ENCODE measurements around the gene LVRN.
"Not testable (repeated sequence)": the region's sequence is repeated elsewhere in the genome, so short reads cannot be mapped to it uniquely, and the experiment has no call there.

LVRN gene, protein sequence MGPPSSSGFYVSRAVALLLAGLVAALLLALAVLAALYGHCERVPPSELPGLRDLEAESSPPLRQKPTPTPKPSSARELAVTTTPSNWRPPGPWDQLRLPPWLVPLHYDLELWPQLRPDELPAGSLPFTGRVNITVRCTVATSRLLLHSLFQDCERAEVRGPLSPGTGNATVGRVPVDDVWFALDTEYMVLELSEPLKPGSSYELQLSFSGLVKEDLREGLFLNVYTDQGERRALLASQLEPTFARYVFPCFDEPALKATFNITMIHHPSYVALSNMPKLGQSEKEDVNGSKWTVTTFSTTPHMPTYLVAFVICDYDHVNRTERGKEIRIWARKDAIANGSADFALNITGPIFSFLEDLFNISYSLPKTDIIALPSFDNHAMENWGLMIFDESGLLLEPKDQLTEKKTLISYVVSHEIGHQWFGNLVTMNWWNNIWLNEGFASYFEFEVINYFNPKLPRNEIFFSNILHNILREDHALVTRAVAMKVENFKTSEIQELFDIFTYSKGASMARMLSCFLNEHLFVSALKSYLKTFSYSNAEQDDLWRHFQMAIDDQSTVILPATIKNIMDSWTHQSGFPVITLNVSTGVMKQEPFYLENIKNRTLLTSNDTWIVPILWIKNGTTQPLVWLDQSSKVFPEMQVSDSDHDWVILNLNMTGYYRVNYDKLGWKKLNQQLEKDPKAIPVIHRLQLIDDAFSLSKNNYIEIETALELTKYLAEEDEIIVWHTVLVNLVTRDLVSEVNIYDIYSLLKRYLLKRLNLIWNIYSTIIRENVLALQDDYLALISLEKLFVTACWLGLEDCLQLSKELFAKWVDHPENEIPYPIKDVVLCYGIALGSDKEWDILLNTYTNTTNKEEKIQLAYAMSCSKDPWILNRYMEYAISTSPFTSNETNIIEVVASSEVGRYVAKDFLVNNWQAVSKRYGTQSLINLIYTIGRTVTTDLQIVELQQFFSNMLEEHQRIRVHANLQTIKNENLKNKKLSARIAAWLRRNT

GRCh38 chr5:115962239-115962564, at the start of gene LVRN:
Gene LVRN (plus strand): TSS chr5:115962475. CDS start chr5:115962618, 143 bp downstream.
- DNase-seq, result no peak

DNA sequence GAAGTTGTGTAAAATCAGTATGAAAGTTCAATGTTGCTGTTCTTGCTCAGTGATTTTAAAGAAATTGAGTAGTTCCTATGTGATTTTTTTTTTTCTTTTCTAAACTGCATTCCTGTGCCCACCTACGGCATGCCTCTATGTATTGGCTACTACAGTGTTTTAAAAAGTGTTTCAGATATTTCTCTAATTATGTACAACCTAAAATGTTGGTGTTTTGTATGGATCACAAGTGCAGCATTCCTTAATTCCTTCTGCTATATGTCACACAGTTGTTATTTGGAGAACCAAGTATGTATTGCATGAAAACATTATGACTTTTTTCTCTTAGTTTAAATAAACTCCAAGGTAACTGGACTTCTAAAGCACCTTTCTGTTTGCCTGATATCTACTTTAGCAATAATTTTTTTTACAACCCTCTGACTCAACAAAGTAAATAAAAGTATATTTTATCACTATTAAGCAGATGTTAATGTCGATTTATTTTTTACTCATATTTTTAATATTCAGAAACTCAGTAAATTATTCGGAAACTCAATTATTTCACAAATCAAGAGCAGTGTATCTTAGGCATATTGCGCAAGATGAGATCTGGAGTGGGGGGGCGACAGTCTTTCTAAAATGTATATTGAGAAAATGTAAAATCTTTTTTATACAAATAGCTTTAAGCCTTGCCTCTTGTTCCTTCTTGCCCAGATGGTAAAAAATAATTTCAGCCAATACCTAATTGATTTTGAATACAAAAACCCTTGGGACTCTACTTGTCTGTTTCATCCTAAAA, 48.5 kb upstream of the LVRN start:
- not testable (repeated sequence) for DNase-seq

- no peak for DNase-seq
These were observed 42.0 kb upstream of the LVRN start for GRCh38 chr5:115920171-115920725.

DNA sequence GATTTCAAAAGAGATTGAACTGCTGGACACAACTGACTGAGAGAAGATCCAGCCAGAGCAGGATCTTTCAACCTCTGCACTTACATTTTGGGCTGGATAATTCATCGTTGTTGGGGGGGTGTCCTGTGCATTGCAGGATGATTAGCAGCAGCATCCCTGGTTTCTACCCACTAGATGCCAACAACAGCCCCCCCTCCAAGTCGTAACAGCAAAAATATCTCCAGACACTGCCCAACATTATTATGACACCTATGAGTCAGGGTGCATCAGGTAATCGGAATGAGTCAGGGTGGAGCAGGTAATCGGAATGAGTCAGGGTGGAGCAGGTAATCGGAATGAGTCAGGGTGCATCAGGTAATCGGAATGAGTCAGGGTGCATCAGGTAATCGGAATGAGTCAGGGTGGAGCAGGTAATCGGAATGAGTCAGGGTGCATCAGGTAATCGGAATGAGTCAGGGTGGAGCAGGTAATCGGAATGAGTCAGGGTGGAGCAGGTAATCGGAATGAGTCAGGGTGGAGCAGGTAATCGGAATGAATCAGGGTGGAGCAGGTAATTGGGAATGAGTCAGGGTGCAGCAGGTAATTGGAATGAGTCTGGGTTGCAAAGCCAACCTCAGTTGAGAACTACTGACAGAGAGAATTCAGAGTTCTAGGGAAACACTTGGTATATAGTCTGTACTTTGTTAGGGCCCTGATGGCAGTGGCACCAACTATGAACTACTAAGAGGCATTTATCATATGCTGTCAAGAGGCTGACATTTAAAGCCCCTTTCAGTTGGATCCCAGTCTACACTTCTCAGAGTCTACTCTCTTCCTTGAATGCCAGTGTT, 33.5 kb upstream of the LVRN start:
- not testable (repeated sequence) for DNase-seq

DNA sequence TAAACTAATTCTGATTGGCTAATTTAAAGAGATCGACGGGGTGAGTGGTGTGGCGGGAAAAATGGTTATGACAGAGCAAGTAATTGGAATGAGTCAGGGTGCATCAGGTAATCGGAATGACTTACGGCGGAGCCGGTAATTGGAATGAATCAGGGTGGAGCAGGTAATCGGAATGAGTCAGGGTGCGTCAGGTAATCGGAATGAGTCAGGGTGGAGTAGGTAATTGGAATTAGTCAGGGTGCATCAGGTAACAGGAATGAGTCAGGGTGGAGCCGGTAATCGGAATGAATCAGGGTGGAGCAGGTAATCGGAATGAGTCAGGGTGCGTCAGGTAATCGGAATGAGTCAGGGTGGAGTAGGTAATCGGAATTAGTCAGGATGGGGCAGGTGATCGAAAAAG, 32.1 kb upstream of the LVRN start:
- DNase-seq, result not testable (repeated sequence)

- DNase-seq, result no peak
These were observed 31.5 kb upstream of the LVRN start for GRCh38 chr5:115930630-115931337.

- DNase-seq, result no peak
These were observed 29.3 kb upstream of the LVRN start for GRCh38 chr5:115932991-115933390.

DNA sequence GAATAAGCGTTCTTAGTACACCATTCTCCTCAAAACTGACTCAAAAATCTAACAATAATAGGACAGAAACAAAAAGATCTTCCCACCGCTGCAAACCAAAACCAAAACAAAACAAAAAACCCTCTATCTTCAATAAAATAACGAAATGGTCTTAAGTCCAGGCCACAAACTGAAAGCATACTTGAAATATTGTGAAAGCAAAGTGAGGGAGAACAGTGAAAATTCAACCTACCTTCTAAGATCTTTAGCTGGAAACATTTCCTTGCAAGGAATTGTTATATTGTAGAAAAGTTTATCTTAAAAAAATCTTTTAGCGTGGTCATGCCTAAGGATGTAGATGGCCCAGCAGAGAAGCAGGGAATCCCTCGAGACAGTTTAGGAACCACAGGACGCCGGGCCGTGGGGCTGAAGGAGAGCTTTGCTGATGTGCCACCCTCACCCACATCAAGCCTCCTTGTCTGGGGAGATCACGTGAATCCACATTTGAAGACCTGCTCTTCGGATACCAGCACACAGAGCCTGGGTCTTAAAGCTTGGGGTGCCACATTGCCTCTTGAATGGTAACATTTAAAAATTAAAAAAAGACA, 27.8 kb upstream of the LVRN start:
- DNase-seq, result no peak

- no peak for DNase-seq
These were observed 26.2 kb upstream of the LVRN start for GRCh38 chr5:115936031-115936430.

DNA sequence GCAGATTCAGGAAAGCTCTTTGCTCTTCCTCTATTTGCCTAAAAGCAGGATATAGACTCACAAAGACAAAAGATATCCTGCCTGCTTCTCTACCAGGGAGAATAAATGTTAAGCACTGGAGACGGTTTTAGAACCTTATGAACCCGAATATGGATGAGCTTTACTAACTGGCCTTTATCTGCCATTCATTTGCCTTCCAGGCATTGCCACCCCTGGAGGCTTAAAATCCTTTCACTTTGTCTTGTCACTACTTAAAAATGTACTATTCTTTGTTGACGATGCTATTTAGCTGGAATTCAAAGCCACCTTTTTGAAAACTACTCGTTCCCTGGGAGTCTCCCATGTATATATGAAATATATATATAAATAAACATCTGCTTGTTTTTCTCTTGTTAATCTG, 23.2 kb upstream of the LVRN start:
- DNase-seq, result no peak

GRCh38 chr5:115940080-115940810, 22.0 kb upstream of the LVRN start:
- no peak for DNase-seq

GRCh38 chr5:115941051-115941675, 21.1 kb upstream of the LVRN start:
- no peak for DNase-seq

- DNase-seq, result no peak
These were observed 17.8 kb upstream of the LVRN start for GRCh38 chr5:115944501-115944900.

DNA sequence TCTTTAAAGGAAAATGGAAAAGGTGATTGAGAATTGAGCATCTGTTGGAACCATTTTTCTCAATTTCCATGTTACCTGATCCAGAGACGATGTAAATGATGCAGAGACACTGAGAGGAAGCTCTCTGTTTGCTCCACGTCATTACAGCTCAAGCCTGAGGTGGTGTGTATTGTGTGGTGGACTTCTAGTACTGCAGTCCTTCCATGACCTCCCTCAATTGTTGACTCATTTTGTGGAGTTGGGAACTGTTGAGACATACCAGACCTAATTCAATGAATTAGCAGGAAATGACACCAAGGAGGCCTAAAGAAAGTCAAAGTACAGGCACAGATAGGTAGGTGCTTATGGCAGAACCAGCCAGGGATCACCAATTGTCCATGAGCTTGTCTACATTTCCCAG, 15.6 kb upstream of the LVRN start:
- no peak for DNase-seq

GRCh38 chr5:115947260-115947659, 15.0 kb upstream of the LVRN start:
- DNase-seq, result no peak

- no peak for DNase-seq
These were observed 14.2 kb upstream of the LVRN start for GRCh38 chr5:115948091-115948534.

DNA sequence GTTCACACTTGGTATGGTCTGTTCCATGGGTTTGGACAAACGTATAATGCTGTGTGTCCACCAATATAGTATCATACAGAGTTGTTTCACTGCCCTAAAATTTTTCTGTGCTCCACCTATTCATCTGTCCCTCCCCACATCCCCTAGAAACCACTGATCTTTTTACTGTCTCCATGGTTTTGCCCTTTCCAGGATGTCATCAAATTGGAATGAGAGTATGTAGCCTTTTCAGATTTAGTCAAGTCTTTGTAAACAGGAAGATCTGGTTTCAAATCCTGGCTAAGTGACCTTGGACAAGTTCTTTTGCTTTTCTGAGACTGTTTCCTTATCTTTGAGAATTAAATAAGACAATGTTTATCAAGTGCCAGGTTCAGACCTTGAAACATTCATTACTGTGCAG, 13.2 kb upstream of the LVRN start:
- DNase-seq, result no peak

- DNase-seq, result no peak
These were observed 9.7 kb upstream of the LVRN start for GRCh38 chr5:115952588-115952987.

DNA sequence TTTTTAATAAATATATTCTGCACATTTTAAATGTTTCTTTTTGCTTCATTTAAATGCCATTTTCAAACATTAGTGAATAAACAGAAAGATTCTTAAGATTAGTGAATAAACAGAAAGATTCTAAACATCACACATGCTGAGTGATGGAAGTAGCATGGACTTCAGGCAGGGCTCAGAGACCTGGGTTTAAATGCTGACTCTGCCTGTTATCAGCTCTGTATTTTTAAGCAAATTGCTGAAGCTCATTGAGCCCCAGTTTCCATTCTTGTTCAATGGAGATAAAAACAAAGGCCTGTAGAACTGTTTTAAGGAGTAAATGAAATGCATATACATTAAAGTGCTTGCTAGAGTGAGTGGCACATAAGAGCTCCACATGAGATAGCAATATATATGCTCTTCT, 8.1 kb upstream of the LVRN start:
- DNase-seq, result no peak
